DMS114 treated with DMSO at 0.1 percent for 48 hours (cell line): ENCODE data around the gene VARS1.
A peak's percentile ranks its signal among the peaks of the same experiment; 100 is the strongest.
"Not testable (repeated sequence)": the region's sequence is repeated elsewhere in the genome, so short reads cannot be mapped to it uniquely, and the experiment has no call there.

ENCODE experiments used
- DNase-seq: peaks from one replicate; lab custom pipeline; 2025; ENCODE audit not compliant: unreplicated experiment; lab: John Stamatoyannopoulos, UW

The VARS1 gene

DNA sequence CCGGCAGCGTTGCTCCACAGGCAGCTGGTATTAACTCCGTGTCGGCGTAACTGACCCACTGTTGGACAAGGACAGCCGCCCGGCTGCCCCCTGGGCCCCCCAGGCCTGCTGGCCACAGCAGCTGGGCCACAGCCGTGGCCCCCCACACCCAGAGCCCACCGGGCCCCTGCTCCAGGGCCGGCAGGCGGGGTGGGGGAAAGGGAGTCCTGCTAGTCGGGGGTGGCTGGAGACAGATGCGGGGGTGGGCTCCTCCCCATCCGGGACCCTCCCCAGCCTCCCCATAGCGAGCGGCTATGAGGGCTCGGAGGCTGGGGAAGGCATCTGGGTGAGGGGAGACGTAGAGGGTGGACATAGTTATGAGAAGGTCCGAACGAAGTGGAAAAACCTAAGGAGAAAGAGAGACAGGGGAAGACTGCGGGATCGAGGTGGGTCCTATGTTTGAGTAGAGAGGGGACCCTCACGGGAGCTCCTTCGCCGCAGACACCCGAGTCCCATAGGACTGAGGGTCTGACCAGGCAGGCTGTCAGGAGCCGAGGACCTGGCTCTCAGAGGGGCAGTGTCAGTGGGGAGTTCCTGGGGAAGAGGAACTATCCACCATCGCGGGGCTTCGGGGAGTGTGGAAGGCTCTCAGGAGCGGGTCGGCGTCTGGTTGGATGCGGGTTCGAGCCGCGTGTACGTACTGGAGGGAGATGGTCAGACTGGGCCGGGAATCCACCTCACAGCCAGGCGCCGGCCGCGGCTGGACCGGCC, 511 bp downstream of the VARS1 start:
- DNase-seq = peak; percentile 71

DNA sequence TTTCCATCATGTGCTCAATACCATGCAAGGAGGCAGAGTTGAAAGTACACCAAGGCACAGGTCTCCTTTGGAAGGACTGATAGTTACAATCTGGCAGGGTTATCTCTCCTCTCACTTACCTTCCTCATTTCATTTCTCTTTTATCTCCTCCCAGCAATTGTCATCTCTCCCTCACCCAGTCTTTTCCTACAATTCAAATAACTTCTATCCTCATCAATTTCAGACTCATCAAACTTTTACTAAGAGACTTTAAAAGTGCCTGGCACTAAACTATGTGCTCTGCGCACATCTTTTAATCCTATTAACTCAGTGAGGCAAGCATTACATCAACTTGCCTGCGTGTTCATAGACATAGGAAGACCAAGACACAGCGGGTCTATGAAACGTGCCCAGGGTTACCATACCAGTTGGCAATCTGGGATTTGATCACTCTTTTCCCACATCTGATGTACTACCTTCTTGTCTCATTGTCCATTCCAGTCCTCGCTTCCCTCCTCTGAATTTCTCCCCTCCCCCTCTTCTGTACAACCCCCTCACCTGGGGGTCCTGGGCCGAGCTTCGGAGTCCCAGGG, 1.2 kb downstream of the VARS1 start:
- no peak for DNase-seq

DNA sequence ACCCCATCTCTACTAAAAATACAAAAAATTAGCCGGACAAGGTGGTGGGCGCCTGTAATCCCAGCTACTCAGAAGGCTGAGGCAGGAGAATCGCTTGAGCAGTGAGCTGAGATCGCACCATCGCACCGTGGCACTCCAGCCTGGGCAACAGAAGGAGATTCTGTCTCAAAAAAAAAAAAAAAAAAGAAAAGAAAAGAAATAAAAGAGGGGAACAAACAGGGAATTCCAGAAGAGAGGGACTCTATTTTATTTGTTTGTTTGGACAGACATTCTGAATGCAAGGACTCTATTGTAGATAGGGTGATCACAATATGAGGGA, 1.7 kb downstream of the VARS1 start:
- not testable (repeated sequence) for DNase-seq

DNA sequence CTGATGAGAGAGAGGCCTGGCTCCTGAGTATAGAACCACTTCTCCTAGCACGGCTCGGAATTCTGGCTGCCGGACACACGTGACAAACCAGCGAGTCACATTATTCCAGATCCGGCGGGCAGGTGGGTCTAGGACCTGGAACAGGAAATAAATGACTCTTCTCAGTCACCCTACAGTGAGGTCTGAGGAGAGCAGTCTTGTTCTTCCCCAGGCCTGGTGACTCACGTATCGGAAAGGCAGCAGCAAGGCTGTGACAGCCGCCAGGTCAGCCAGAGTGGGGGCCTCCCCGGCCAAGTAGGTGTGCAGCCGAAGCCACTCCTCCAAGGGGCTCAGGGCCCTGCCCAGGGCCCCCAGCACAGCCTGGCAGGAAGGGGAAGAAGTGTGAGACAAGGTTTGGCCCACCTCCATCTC, 2.8 kb downstream of the VARS1 start:
- no peak for DNase-seq

DNA sequence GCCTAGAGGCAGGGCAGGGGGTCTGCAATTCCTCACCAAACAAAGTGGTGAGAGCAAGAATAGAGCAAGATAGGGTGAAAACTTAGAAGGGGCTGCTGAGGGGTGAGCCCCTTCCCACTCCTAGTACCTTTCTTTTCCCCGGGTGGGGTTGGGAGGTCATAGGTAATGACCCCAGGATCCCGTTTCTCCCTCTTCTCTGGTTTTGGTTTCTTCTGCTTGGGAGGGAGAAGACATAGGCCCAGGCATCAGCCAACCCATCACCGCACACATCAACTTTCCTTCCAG, 3.5 kb downstream of the VARS1 start:
- no peak for DNase-seq

DNA sequence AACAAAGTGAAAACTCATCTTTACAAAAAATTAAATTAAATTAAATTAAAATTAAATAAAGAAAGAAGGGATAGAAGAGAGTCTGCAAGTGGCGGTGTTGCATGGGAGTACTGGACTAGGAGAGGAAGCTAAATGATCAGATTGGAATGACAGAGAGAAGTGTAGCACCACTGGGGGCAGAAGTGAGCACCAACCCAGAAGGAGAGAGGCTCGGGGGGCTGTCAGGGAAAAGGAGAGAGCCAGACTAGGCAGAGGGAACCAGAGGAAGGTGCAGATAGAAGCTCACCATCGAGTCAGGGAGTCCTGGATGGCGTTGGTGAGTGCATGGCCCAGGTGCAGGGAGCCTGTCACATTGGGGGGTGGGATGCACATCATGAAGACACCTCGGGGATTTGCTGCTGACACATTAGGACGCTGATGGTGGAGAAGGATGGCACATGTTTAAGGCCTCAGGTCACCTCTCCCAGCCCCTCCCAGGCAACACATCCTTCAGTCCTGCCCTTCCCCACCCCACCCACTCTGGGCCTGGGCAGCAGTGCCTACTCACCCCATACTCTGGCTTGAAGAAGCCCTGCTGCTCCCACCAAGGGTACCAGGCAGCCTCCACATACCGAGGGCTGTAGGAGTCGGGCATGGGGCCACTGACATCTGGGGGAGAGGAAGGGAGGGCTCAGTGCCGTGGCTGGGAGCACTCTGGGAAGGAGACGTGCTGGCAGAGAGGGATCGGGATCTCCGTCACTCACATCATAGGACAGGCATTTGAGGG, 4.0 kb downstream of the VARS1 start:
- peak; percentile 87 for DNase-seq

DNA sequence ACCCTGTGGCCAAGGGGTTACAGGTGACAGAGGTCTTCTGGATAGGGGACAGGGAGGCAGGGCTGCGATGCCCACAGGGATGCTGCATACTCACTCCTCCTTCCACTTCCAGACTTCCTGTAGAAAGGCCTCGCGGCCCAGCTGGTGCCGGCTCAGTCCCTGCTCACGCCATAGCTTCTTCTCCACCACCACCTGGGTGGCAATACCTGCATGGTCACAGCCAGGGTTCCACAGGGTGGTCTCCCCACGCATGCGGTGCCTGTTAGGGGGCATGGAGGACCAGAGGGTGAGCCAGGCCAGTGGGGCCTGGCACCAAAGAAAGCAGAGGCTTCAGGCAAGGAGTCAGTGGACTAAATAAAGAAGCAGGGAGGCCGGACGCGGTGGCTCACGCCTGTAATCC, 10.1 kb downstream of the VARS1 start:
- no peak for DNase-seq

DNA sequence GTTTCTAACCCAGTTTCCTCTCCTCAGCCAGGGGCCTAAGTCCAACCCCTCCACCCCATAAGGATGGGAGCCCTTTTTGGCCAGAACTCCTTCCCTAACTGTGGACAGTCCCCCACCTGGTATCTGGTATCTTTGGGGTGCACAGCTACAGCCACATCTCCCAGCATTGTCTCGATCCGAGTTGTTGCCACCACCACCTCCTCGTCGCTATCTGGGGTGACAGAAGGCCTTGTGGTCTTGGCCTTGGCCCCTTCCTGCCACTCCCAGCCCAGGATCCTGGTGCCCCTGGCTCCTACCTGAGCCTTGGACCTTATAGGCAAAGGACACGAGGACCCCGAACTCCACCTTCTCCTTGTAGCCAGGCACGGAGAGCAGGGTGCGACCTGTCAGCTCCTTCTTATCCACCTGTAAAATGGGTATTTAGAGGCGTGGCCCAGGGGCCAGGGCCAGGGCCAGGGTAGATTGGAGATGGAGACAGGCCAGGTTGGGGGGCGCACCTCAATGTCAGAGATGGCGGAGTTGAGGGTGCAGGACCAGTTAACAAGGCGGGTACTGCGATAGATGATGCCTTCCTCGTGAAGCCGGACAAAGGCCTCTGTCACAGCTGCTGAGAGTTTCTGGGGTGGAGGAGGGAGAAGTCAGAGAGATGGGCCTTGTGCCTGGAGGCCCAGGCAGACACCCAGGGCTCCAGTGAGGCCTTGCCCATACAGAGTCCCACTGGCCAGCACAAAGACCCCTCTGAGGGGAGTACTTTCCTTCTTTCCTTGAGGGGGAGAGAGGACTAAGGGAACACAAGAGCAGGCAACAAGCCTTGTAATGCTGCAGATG, 11.2 kb downstream of the VARS1 start:
- no peak for DNase-seq

DNA sequence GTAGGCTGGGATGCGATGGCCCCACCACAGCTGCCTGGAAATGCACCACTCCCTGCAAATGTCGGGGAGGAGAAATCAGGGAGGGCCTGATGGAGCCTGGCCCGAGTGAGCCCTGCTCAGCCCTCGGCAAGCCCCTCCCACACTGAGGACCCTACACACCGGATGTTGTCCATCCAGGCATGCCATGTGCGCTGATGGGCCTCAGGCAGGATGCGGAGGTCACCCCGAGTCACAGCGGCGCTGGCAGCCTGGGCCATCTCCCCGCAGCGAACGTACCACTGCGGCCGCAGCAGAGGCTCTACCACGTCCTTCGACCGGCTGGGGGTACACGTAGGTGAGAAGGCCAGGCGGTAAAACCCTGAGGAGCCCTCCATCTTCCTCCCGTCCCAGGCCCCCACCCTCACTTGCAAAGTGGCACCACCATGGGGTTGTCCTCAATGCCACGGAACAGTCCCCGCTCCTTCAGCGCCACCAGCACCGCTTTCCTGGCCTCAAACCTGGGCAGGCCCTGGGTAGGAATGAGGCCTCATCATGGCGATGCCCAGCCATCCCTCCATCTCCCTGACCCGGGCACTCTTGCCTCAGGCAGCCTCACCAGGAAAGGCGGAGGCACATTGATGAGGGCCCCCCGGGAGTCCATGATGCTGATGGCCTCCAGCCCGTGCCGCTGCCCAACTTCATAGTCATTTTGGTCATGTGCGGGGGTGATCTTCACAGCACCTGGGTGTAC, 13.3 kb downstream of the VARS1 start:
- DNase-seq = no peak

DNA sequence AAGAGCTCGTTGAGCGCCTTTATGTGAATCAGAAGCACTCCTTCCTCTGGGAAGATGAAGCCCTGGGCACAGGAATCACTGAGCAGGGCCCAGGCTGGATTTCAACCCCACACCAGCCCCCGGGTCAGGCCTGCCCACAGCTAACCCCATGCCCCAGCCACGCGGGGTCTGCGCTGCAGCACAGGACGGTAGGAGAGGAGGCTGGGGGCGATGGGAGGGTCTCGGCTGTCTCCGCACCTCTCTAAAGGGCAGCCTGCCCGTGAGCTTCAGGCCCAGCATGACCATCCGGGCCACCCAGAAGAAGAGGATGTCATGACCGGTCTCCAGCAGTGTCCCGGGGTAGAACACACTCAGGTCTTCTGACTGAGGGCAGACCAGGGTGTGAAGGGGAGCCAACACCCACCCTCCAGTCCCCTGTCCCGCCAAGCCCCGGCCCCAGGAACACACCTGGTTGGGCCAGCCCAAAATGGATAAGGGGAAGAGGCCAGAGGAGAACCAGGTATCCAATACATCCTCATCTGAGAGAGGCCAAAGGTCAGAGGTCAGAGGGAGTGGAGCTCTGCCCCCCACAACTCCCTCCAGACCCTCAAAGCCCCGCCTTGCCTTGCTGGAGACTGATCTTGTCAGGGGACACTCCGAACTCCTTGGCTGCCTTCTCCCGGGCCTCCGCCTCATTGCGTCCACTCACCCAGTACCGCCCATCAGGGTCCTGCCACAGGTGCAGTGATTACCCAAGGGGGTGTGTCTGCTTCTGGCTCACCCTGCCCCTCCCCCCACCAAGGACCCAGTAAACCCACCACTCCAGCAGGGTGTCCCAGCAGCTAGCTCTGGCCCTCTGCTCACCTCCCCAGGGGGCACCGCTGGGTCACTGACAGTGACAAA, 14.1 kb downstream of the VARS1 start:
- no peak for DNase-seq

DNA sequence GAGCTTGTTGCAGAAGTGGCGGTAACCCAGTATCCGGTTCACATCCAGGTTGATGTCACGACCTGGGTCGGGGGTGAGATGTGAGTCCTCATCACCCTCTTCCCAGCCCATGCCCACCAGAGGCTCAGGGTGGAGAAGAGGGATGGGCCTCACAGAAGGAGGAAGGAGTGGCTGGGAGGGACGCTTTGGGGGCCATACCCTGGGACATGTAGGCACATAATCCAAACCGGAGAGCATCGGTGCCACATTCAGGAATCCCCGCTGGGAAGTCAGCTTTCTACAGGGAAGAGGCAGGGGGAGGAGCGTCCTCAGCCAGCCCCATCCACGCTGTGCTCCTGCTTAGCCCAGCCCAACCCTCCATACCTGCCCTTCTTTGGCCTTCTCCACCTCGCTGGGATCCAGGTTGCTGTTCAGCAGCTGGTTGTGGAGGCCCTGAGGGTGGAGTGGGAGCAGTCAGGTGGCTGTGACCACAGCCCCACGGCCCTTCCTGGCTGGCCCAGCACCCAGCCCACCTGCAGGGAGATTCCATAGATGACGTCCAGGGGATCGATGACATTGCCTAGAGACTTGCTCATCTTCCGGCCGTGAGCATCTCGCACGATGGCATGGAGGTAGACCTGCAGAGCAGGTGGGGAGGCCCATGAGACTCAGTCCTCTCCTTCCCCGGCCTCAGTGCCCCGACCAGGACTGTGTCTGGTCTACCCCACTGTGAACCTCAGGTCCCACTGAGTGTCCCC, 14.9 kb downstream of the VARS1 start:
- no peak for DNase-seq

DNA sequence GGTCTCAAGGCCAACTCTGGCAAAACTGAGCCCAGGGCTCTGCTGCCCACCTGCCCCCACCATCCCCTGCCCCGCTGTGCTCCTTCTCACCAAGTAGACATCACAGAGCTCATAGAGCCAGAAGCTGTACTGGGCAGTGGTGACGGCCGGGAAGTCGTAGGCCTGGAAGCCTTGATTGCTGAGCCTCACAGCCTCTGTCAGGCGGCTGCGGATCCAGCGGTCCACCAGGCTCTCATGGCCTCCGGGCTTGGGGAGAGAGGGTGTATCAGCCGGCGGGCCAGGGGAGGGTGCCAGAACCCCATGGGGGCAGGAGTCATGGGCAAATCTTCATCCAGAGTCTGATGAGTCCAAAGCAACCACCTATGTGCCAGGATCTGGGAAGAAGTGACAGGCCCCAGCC, 15.6 kb downstream of the VARS1 start:
- no peak for DNase-seq

DNA sequence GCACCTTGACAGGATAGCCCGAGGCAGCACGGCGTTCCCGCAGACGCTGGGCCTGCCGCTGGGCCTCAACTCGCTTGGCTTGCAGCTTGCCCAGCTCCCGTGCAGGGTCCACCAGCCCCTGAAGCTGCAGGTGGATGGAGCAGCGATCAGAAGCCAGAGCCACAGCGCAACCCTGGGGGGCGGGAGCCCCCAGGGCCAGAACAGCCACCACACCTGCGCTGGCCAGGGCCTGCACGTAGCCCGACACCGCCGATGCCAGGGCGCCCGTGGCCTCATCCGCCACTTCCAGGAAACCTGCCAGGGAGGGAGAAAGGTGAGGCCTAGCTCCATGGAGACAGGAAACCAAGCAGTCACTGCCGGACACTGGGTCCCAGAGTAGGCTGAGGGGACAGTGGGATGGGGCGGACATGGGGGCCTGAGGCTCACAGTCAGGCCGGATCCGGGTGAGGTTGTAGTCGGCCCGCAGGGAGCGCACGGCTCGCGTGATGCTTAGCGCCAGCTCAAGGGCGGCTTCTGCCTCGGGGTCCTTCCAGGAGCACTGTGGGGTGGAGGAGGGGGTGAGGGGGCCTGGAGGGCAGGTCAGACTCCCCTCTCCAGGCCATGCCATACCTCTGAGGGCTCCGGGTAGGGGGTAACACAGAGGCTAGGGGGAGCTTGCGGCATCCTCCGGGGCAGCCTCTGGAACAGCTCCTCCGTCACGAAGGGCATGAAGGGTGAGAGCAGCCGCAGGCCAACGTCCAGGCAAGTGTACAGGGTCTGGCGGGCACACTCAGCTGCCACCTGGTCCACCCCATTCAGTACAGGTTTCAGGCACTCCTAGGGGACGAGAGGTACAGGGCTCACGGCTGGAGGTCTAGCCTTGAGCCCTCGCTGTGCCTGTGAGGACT, 16.3 kb downstream of the VARS1 start:
- no peak for DNase-seq

DNA sequence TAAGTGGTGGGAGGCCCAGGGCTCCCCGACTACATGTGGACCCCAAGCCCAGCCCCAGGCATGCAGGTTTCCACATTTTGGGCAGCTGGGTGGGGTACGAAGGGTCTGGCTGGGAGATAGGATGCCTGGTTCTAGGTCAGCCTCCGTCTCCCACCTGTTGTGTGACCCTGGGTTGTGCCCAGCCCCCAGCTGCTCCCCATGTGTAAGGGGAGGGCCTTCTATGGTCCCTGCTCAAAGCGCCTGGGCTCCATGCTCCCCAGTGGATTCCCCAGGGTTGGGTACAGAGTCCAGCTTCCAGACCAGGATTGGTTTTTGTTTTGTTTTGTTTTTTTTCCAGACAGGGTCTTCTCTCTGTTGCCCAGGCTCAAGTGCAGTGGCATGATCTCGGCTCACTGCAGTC, 17.4 kb downstream of the VARS1 start:
- DNase-seq = no peak

DNA sequence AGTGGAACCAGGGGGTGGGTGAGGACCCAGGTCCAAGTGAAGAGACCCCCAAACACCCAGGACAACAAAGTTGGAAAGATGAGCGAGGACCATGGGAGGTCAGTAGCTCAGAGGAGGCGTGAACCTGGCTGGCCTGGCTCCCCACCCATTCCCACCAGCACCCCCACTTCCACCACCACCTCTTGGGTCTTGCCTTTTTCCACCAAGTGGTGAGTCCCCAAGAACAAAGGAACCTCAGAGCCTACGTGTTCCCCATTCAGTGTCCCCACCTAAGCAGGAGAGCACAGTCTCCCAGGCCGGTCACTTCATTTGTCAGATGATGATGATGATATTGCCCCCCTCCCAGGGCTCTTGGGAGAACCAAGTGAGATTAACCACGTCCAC, 17.9 kb downstream of the VARS1 start:
- no peak for DNase-seq

DNA sequence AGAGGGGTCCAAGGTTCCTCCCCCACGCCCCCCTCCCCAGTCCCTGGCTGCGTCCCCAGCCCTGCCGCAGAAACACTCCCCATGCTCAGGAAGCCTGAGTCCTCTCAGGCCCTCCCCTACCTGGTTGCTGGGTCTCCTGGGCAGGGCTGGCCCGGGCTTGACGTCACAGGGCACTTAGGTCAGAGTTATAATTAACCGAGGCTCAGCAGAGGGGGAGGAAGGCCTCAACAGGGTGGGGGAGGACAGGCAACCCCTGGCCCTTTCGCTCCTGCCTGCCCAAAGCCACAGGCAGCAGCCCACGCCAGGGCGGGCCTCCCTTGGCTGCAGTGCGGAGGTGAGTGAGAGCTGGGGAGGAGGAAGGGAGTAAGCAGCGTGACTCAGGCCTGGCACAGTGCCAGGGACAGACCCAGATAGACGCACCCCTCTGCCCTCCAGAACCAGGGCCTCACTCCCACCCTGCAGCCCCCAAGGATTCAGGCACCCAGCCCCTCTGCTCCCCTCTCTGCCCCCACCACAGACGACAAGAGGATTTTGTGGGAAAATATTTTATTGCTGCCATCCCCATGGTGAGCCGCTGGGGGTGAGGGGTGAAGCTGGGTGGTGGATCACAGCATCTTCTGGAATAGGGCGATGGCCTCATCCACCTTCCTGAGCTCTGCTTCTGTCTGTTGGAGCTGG, 18.4 kb downstream of the VARS1 start, which contains the start of gene VWA7:
Gene VWA7 (minus strand): TSS at position 340 of the 678 bp plus-strand sequence. CDS start 549 bp downstream, outside the sequence.
- DNase-seq = no peak

DNA sequence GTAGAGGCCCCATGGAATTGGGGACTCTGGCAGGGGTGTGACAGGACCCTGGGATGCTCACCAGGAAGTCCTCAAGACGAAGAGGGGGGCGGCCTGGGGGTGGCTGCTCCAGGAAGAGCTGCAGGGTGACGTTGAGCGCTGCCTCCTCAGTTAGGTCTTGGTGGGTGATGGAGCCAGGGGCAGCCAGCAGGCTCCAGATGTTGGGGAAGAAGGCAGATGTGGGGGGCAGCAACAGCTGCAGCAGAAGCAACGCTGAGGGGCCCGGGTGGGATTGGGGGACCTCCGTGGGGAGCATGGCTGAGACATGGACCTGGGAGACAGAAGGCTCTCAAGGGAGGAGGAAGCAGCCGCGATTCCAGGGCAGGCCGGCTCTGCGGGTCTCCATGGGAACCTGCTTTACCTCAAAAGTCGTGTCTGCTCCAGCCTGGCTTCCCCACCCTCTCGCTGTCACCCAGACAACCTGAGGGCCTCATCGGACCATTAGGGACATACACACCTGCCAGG, 19.0 kb downstream of the VARS1 start:
- no peak for DNase-seq
